ENCODE measurements around the gene PRLR. TPM values are rescaled to one million over a fixed set of nuclear protein-coding genes. Genes with fewer than 3 reads are reported as not detected.

PRLR gene
- total RNA-seq, 1 donor from 2014 or later, result 5.7 TPM

DNA sequence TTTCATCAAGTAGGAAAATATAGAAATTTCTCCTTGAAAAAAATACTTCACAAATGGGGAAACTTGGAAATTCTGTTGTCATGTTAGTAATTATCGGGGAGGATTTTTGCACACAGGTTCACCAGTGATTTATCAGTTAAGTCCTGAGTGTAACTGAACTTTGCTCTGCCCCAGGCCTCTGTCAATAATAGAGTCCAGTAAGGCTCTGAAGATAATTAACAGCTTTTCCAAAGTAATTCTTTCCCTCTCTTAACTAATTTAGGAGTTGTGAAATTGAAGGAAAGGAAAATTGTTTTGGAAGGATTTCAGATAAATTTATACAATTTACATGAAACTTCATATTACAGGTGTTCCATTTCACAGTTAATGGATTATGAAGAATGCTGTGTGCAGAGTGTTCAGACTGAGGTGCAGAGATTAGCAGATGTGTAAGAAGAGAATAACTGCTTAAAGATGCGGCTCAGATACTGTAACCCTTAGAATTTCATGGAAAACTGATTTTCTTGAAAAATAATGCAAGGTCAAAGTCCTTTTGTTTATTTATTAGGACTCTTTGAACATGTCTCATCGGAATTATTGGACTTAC is 179.7 kb downstream of the PRLR start:
- Mint-ChIP-seq H3K9me3 (ENCODE audit: low read depth) (peaks cover 5% of the 10 kb centered on the region), H3K4me3 (ENCODE audit: low read depth) (no peak overlapping the region), H3K27me3 (no peaks in the 10 kb centered on the region), H3K27ac (no peak overlapping the region), H3K36me3 (ENCODE audit: insufficient read depth) (no peaks in the 10 kb centered on the region), H3K4me1 (ENCODE audit: low read depth) (peaks cover 14% of the 10 kb centered on the region)
- TF ChIP-seq, protein P1, sequence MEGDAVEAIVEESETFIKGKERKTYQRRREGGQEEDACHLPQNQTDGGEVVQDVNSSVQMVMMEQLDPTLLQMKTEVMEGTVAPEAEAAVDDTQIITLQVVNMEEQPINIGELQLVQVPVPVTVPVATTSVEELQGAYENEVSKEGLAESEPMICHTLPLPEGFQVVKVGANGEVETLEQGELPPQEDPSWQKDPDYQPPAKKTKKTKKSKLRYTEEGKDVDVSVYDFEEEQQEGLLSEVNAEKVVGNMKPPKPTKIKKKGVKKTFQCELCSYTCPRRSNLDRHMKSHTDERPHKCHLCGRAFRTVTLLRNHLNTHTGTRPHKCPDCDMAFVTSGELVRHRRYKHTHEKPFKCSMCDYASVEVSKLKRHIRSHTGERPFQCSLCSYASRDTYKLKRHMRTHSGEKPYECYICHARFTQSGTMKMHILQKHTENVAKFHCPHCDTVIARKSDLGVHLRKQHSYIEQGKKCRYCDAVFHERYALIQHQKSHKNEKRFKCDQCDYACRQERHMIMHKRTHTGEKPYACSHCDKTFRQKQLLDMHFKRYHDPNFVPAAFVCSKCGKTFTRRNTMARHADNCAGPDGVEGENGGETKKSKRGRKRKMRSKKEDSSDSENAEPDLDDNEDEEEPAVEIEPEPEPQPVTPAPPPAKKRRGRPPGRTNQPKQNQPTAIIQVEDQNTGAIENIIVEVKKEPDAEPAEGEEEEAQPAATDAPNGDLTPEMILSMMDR (IDR thresholded peaks at IDR 0.05; ENCODE audit: unreplicated experiment), result no peak
- DNase-seq (ENCODE audit: low spot score, unreplicated experiment), result no peak

DNA sequence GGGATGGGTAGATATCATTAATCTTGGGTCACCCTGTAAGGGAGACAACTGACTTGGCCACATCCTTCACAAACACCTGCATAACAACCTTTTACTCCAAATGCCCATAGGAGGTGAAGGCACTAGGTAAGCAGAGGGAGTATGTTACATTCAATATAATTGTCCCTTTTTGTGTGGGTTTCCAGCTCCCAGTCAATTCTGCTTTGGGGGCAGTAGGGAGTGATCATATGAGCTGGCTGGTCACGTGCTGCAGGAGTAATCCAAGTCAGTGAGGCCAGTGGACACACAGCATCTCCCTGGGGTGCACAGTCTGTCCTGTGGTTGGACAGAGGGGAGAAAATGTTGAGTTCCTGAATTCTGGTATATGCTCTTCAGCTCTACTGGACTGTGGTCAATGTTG is 181.4 kb downstream of the PRLR start:
- TF ChIP-seq, protein P1 (IDR thresholded peaks at IDR 0.05; ENCODE audit: unreplicated experiment), result no peak
- peaks cover 14% of the 10 kb centered on the region for H3K4me1 Mint-ChIP-seq (ENCODE audit: low read depth)
- H3K36me3 Mint-ChIP-seq (ENCODE audit: insufficient read depth), result no peaks in the 10 kb centered on the region
- H3K27me3 Mint-ChIP-seq, result no peaks in the 10 kb centered on the region
- no peak for DNase-seq (ENCODE audit: low spot score, unreplicated experiment)
- peaks cover 5% of the 10 kb centered on the region for H3K9me3 Mint-ChIP-seq (ENCODE audit: low read depth)
- H3K27ac Mint-ChIP-seq, result no peak overlapping the region
- H3K4me3 Mint-ChIP-seq (ENCODE audit: low read depth), result no peak overlapping the region

DNA sequence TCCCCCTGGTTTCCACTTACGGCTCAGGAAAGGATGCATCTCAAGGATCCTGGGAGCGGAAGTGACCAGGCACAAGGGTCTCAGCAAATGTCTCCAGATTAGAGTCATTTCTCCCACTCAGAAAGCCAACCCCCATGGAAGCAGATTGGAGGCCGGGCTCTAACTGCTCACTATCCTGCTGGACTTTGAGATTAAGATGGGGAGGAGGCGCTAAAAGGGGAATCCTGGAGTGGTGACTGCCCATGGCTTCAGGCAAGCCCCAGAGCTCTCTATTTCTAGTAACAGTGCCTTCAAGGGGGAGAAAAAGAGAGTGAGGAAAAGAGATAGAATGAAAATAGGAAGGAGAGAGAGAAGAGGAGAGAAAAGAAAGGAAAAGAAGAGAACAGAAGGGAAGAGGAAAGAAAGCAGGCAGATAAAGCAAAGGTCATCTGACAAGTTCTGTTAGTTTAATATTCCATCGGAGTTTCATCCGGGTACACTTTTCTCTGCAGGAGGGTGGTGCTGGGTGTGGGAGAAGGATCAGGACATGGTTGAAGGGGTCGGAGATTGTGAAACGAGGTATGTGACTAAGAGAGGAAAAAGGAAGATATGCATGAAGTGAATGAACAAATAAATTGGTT is 182.4 kb downstream of the PRLR start, which contains the start of gene AGXT2:
TSS of gene AGXT2 (minus strand) at position 165 of the 620 bp plus-strand sequence. CDS start at position 108, 57 bp downstream.
- TF ChIP-seq, protein P1 (IDR thresholded peaks at IDR 0.05; ENCODE audit: unreplicated experiment), result no peak
- Mint-ChIP-seq H3K36me3 (ENCODE audit: insufficient read depth) (no peaks in the 10 kb centered on the region), H3K4me1 (ENCODE audit: low read depth) (peaks cover 14% of the 10 kb centered on the region), H3K4me3 (ENCODE audit: low read depth) (no peak within 1 kb of the TSS), H3K27ac (no peak within 1 kb of the TSS), H3K27me3 (no peaks in the 10 kb centered on the region), H3K9me3 (ENCODE audit: low read depth) (peaks cover 5% of the 10 kb centered on the region)
- no peak for DNase-seq (ENCODE audit: low spot score, unreplicated experiment)

DNA sequence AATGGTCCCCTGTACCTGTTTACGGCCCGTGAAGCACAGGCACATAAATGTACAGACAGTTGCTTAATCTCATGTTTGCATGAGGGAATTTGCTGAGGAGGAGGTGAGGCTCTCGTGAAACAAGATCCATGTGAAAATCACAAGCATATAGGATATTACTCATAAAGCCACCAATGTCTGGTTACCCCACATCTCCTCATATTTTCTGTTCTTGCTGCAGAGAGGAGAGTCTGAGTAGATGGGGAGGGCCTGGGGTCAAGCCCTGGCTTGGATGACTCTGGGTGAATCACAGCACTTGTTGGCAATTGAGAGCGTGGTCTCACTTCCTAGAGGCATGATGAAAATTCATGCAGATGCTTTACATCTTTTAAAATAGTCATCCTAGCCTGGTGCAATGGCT is 183.5 kb downstream of the PRLR start:
- H3K27me3 Mint-ChIP-seq, result no peaks in the 10 kb centered on the region
- TF ChIP-seq, protein P1 (IDR thresholded peaks at IDR 0.05; ENCODE audit: unreplicated experiment), result no peak
- H3K9me3 Mint-ChIP-seq (ENCODE audit: low read depth), result peaks cover 5% of the 10 kb centered on the region

DNA sequence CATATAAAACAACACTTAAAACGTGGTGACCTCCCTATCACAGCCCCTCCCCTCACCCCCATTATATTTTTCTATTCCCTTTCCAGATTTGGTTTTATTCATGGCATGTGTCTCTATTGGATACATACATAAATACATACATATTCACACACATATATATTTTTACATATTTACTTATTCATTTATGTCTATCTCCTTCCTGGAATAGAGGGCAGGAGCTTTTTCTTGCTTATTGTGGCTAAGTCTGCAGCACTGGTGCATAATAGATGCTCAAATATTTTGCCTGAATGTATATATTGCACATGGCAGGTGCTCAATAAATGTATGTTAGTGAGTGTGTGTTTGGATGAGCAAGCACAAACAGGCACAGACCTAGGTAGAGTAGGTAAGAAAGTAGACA is 185.0 kb downstream of the PRLR start:
- TF ChIP-seq, protein P1 (IDR thresholded peaks at IDR 0.05; ENCODE audit: unreplicated experiment), result no peak
- Mint-ChIP-seq H3K4me3 (ENCODE audit: low read depth) (no peak overlapping the region), H3K36me3 (ENCODE audit: insufficient read depth) (no peaks in the 10 kb centered on the region), H3K4me1 (ENCODE audit: low read depth) (peaks cover 5% of the 10 kb centered on the region), H3K9me3 (ENCODE audit: low read depth) (no peaks in the 10 kb centered on the region), H3K27me3 (no peaks in the 10 kb centered on the region), H3K27ac (no peak overlapping the region)
- DNase-seq (ENCODE audit: low spot score, unreplicated experiment), result no peak

More for the DNA sequence above, 183.5 kb downstream of the PRLR start:
- DNase-seq (ENCODE audit: low spot score, unreplicated experiment), result no peak
- Mint-ChIP-seq H3K4me1 (ENCODE audit: low read depth) (peaks cover 14% of the 10 kb centered on the region), H3K27ac (no peak overlapping the region), H3K36me3 (ENCODE audit: insufficient read depth) (no peaks in the 10 kb centered on the region), H3K4me3 (ENCODE audit: low read depth) (no peak overlapping the region)

All from progenitor cell of endocrine pancreas (in vitro differentiated cells).